MM.1S (cell line): ENCODE results near the gene E4F1.

Source experiments
- CTCF ChIP-seq: fragments of 300-600 bp; sonication (generic); IDR thresholded peaks from 2 replicates; pipeline ENCODE4 v1.5.1; 2016; ENCODE audit warnings: antibody characterized with exemption, low read length, mixed read lengths
- EZH2 ChIP-seq: fragments of 300-600 bp; sonication (generic); optimal IDR thresholded peaks from 2 replicates; pipeline ENCODE3; 2017; ENCODE audit warnings: low read depth, mild to moderate bottlenecking, antibody characterized with exemption, low read length, mixed read lengths
- EZH2phosphoT487 ChIP-seq: fragments of 300-600 bp; sonication (generic); IDR thresholded peaks from 2 replicates; pipeline ENCODE4 v1.6.1; 2018; ENCODE audit warnings: antibody characterized with exemption, low read length

GRCh38 chr16:2199095-2199494, 24.3 kb upstream of the E4F1 start:
- TF ChIP-seq CTCF (no peak), EZH2phosphoT487 (no peak), EZH2 (no peak)
